Progenitor cell of endocrine pancreas (in vitro differentiated cells): ENCODE results near the gene SPINT2. TPM values are rescaled to one million over a fixed set of nuclear protein-coding genes. Genes with fewer than 3 reads are reported as not detected.
A peak's percentile ranks its signal among the peaks of the same experiment; 100 is the strongest.

ENCODE experiments used
- DNase-seq: peaks from one replicate; pipeline ENCODE4 v3.0.0; 2021; ENCODE audit warnings: low spot score; ENCODE audit not compliant: unreplicated experiment
- H3K27ac Mint-ChIP-seq: 2 replicates; pipeline ENCODE4 v1.8.0; 2021; ENCODE audit warnings: mild to moderate bottlenecking, moderate library complexity, mixed read lengths
- H3K27me3 Mint-ChIP-seq: 2 replicates; pipeline ENCODE4 v1.8.0; 2021; ENCODE audit warnings: mixed read lengths
- H3K36me3 Mint-ChIP-seq: 2 replicates; pipeline ENCODE4 v1.8.0; 2022; ENCODE audit warnings: mixed read lengths; ENCODE audit not compliant: insufficient read depth
- H3K4me1 Mint-ChIP-seq: 2 replicates; pipeline ENCODE4 v1.8.0; 2021; ENCODE audit warnings: low read depth, mixed read lengths
- H3K4me3 Mint-ChIP-seq: 2 replicates; pipeline ENCODE4 v1.8.0; 2021; ENCODE audit warnings: low read depth, mild to moderate bottlenecking, moderate library complexity, mixed read lengths
- H3K9me3 Mint-ChIP-seq: 2 replicates; pipeline ENCODE4 v1.8.0; 2021; ENCODE audit warnings: low read depth, mixed read lengths
- CTCF ChIP-seq: fragments of 200-600 bp; sonication (generic); IDR thresholded peaks from one replicate; pipeline ENCODE4 v1.5.0; 2021; ENCODE audit warnings: antibody characterized with exemption, mild to moderate bottlenecking; ENCODE audit not compliant: unreplicated experiment
- total RNA-seq: library from RNA; stranded (reverse); gene quantifications from 2 replicates; pipeline ENCODE4 v1.2.1, GENCODE V29; 2021

Gene SPINT2
- total RNA-seq, 1 donor from 2014 or later, result 519 TPM

DNA sequence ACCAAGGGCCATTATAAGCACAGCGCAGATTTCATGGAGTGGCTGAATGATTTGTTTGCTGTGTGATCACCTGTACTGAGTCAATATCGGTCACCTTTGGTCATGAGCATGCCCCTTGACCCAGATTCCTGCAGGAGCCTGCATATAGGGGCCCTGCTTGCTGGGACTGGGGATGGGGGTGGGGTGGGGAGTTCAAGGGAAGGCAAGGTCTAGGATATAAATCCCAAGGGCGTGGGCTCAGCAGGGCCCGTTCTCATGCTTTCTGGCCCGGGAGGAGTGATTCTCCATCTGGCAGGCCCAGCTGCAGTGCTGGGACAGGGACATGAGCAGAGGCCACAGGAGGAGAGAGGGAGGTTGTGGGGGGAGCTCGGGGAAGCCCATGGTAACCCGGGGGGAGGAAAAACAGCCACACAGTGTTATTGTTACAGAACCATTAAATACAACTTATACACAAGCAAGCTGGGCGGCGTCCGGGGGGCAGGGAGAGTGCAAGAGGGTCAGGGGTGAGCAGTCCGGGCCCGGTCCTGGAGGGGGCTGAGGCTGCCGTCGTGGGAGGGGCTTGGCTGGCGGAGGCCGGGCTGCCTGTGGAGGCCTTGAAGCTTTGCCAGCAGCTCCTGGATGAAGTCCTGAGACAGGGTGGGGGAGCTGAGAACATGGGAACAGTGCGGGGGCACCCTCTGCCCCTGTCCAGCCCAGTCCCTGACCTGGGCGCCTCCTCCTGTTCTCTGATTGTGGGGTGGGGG, 13.4 kb upstream of the SPINT2 start:
- Mint-ChIP-seq H3K4me1 (peaks cover 45% of the 10 kb centered on the region), H3K4me3 (peak overlapping the region; percentile 53), H3K36me3 (peaks cover 2% of the 10 kb centered on the region), H3K27me3 (no peaks in the 10 kb centered on the region), H3K27ac (peak overlapping the region; percentile 93), H3K9me3 (no peaks in the 10 kb centered on the region)
- peak; percentile 47 for DNase-seq
- no peak for TF ChIP-seq CTCF

DNA sequence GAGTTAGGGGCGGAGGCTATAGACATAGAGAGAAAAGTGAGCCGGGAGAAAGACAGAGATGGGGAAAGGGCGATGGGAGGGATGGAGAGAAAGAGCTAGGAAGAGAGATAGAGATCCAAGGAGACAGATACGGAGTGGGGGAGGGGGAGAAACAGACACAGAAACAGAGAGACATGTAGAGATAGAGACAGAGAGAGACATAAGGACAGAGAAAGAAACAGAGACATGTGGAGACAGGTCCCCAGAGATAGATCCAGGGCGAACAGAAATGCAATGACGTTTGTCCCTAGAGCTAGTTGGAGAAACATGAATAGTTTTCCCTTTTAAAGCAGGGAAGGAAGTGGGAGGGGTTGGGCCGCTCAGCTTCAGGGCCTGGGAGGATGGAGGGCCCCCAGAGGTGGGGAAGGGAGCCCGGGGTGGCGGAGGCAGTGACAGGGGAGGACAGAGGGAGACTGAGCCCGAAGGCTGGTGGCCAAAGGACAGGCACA, 12.8 kb upstream of the SPINT2 start:
- Mint-ChIP-seq H3K27ac (peak overlapping the region; percentile 93), H3K4me3 (peak overlapping the region; percentile 53), H3K4me1 (peaks cover 43% of the 10 kb centered on the region), H3K36me3 (peaks cover 2% of the 10 kb centered on the region), H3K27me3 (no peaks in the 10 kb centered on the region), H3K9me3 (no peaks in the 10 kb centered on the region)
- no peak for TF ChIP-seq CTCF
- no peak for DNase-seq

- no peak for TF ChIP-seq CTCF
- peaks cover 44% of the 10 kb centered on the region for H3K4me1 Mint-ChIP-seq
- peaks cover 3% of the 10 kb centered on the region for H3K27me3 Mint-ChIP-seq
- no peaks in the 10 kb centered on the region for H3K9me3 Mint-ChIP-seq
- no peak for DNase-seq
- H3K36me3 Mint-ChIP-seq, result peaks cover 2% of the 10 kb centered on the region
- no peak overlapping the region for H3K4me3 Mint-ChIP-seq
- H3K27ac Mint-ChIP-seq, result no peak overlapping the region
These were observed 12.0 kb upstream of the SPINT2 start for GRCh38 chr19:38252385-38252784.

- H3K4me1 Mint-ChIP-seq, result peaks cover 42% of the 10 kb centered on the region
These were observed 11.3 kb upstream of the SPINT2 start for GRCh38 chr19:38252941-38253691.

More at GRCh38 chr19:38252941-38253691, 11.3 kb upstream of the SPINT2 start:
- H3K27ac Mint-ChIP-seq, result no peak overlapping the region
- no peak overlapping the region for H3K4me3 Mint-ChIP-seq
- DNase-seq, result no peak
- no peaks in the 10 kb centered on the region for H3K9me3 Mint-ChIP-seq
- peaks cover 3% of the 10 kb centered on the region for H3K27me3 Mint-ChIP-seq
- peaks cover 2% of the 10 kb centered on the region for H3K36me3 Mint-ChIP-seq
- no peak for TF ChIP-seq CTCF
